ENCODE measurements around the gene MSMB. TPM values are rescaled to one million over a fixed set of nuclear protein-coding genes. Genes with fewer than 3 reads are reported as not detected.
"Not testable (repeated sequence)": the region's sequence is repeated elsewhere in the genome, so short reads cannot be mapped to it uniquely, and the experiment has no call there.

The MSMB gene
- total and polyA plus RNA-seq, 2 of the 4 experiments (the other 2 are of a cell fraction): not detected

GRCh38 chr10:45999955-46000354 is 46.1 kb downstream of the MSMB start:
- H2BK5ac ChIP-seq (ENCODE audit: low read depth, low read length, poor library complexity, severe bottlenecking); H3K4me1 ChIP-seq (ENCODE audit: control insufficient read depth, insufficient read depth, low read length); H3K9me1 ChIP-seq (ENCODE audit: insufficient read depth, low read length); H2AK5ac ChIP-seq (ENCODE audit: low read depth, low read length); H3K9ac ChIP-seq (ENCODE audit: low read depth, low read length); H3K4ac ChIP-seq (ENCODE audit: low read depth, low read length); CTCF ChIA-PET; dilution Hi-C loops (cut with HindIII; ENCODE audit: low sequenced_read_pairs, unreplicated experiment); H4K8ac ChIP-seq (ENCODE audit: low read depth in 2 of 2, low read length in 2 of 2); H3K27me3 ChIP-seq (ENCODE audit: control insufficient read depth, insufficient read depth, low read length); H2BK20ac ChIP-seq (ENCODE audit: low read depth, low read length); H3K4me3 ChIP-seq (ENCODE audit: insufficient read depth, low read depth, low read length); H3K4me2 ChIP-seq (ENCODE audit: low read depth, low read length); BruUV-seq (replicated peaks); H3K18ac ChIP-seq (ENCODE audit: low read depth, low read length); DNase-seq; H3K27ac ChIP-seq (ENCODE audit: insufficient read depth, low read length); H3K9me3 ChIP-seq (ENCODE audit: control insufficient read depth, insufficient read depth, low read length); H4K20me1 ChIP-seq (ENCODE audit: insufficient read depth, low read length); ATAC-seq (ENCODE audit: low read depth); H3K23ac ChIP-seq (ENCODE audit: low read depth, low read length); H2AK9ac ChIP-seq (replicated peaks; ENCODE audit: low read depth, low read length, poor library complexity); H4K5ac ChIP-seq (ENCODE audit: low read depth, low read length); intact Hi-C loops (cut with micrococcal nuclease); H3K14ac ChIP-seq (replicated peaks; ENCODE audit: low read depth, low read length); H2AFZ ChIP-seq (replicated peaks; ENCODE audit: low read length, poor library complexity); H2BK15ac ChIP-seq (ENCODE audit: low read depth, low read length); H2BK120ac ChIP-seq (ENCODE audit: low read depth, low read length); H3K56ac ChIP-seq (ENCODE audit: extremely low read depth, insufficient read depth, low read length); H4K91ac ChIP-seq (ENCODE audit: insufficient read depth, low read depth, low read length); POLR2A ChIA-PET (ENCODE audit: unreplicated experiment): not testable (repeated sequence)
- in situ Hi-C loops (cut with MboI; ENCODE audit: low sequenced_read_pairs): loop anchor here (25.0 kb wide), 1 partner anchor 1013 kb away; the partner anchor contains the start of gene DEPP1
- 100% methylated on average over 1 of the region's 5 CpGs; no CpG with 5 or more reads in 1 of the 2 experiments for WGBS, 2 experiments (ENCODE audit: extremely low coverage in 2 of 2, insufficient read length in 1 of 2)
- peaks cover 20 to 35% of the 10 kb centered on the region in 2 experiments for H3K79me1 ChIP-seq (ENCODE audit: low read depth in 1 of 2, low read length in 2 of 2)
- peaks cover 33% of the 10 kb centered on the region for H3K36me3 ChIP-seq (ENCODE audit: control insufficient read depth, insufficient read depth, low read length)
